OCI-LY1 (cell line): ENCODE data around the gene OSBPL1A.

Experiments
- CTCF ChIP-seq: fragments of 200-600 bp; sonication (generic), shearing (Covaris generic); IDR thresholded peaks from 2 replicates; pipeline ENCODE4 v1.5.1; 2017; ENCODE audit warnings: mild to moderate bottlenecking, antibody characterized with exemption, low read length, moderate library complexity, mixed read lengths
- EZH2 ChIP-seq: fragments of 200-600 bp; sonication (generic), shearing (Covaris generic); IDR thresholded peaks from 2 replicates; pipeline ENCODE4 v1.8.0; 2017; ENCODE audit warnings: borderline replicate concordance, mixed run types, mild to moderate bottlenecking, antibody characterized with exemption, low read length, moderate library complexity, mixed read lengths

DNA sequence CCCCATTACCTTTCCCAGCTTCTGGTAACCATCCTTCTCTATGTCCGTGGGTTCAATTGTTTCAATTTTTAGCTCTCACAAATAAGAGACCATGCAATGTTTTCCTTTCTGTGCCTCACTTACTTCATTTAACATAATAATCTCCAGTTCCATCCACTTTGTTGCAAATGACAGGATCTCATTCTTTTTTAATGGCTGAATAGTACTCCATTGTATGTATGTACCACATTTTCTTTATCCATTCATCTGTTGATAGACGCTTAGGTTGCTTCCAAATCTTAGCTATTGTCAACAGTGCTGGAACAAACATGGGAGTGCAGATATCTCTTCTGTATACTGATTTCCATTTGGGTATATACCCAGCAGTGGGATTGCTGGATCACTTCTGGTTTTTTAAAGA lies 256.9 kb downstream of the OSBPL1A start:
- TF ChIP-seq CTCF: no peak
- no peak for TF ChIP-seq EZH2
